Measurements from ENCODE around the gene TMEM135.

Gene TMEM135

GRCh38 chr11:87368858-87369480, 331.2 kb downstream of the TMEM135 start:
- Histone ChIP-seq H3K27me3 (ENCODE audit: insufficient read depth, low read length) (no peaks in the 10 kb centered on the region), H3K4me1 (ENCODE audit: insufficient read depth, low read length) (peaks cover 20% of the 10 kb centered on the region), H3K9me3 (ENCODE audit: insufficient read depth, low read depth, low read length) (no peaks in the 10 kb centered on the region), H3K9ac (ENCODE audit: low read depth, low read length) (no peak overlapping the region), H3K36me3 (ENCODE audit: insufficient read depth, low read depth, low read length) (no peaks in the 10 kb centered on the region), H3K27ac (ENCODE audit: low read length) (no peak overlapping the region), H3K4me3 (ENCODE audit: low read length) (0 out of 2 replicates have a peak overlapping the region, but pooled peaks have one; percentile 6)

GRCh38 chr11:87369888-87370287, 332.2 kb downstream of the TMEM135 start:
- Histone ChIP-seq H3K27me3 (ENCODE audit: insufficient read depth, low read length) (no peaks in the 10 kb centered on the region), H3K9ac (ENCODE audit: low read depth, low read length) (no peak overlapping the region), H3K9me3 (ENCODE audit: insufficient read depth, low read depth, low read length) (no peaks in the 10 kb centered on the region), H3K4me3 (ENCODE audit: low read length) (no peak overlapping the region), H3K4me1 (ENCODE audit: insufficient read depth, low read length) (peaks cover 20% of the 10 kb centered on the region), H3K36me3 (ENCODE audit: insufficient read depth, low read depth, low read length) (no peaks in the 10 kb centered on the region), H3K27ac (ENCODE audit: low read length) (no peak overlapping the region)

- H3K4me1 ChIP-seq (ENCODE audit: insufficient read depth, low read length) = peaks cover 20% of the 10 kb centered on the region
These were observed 334.3 kb downstream of the TMEM135 start for GRCh38 chr11:87372065-87372464.

More at GRCh38 chr11:87372065-87372464, 334.3 kb downstream of the TMEM135 start:
- Histone ChIP-seq H3K27ac (ENCODE audit: low read length) (no peak overlapping the region), H3K36me3 (ENCODE audit: insufficient read depth, low read depth, low read length) (no peaks in the 10 kb centered on the region), H3K27me3 (ENCODE audit: insufficient read depth, low read length) (no peaks in the 10 kb centered on the region), H3K4me3 (ENCODE audit: low read length) (no peak overlapping the region), H3K9me3 (ENCODE audit: insufficient read depth, low read depth, low read length) (no peaks in the 10 kb centered on the region), H3K9ac (ENCODE audit: low read depth, low read length) (no peak overlapping the region)
